Spleen (tissue), 11 donors: ENCODE results near the gene BUB3. TPM values are rescaled to one million over a fixed set of nuclear protein-coding genes. Genes with fewer than 3 reads are reported as not detected.

Source experiments
- DNase-seq: peaks from one replicate; pipeline ENCODE4 v3.0.0-alpha.2; 2020
- H3K27ac ChIP-seq, 8 donors: fragments of 200-600 bp; sonication (generic) in 7 of 8; 1 replicate in 4 of 8; 2 replicates in 4 of 8; pipeline versions ENCODE4 v1.5.0 to v1.8.0; 2016 to 2021; ENCODE audit warnings: inconsistent platforms in 4 of 8, mild to moderate bottlenecking in 4 of 8, moderate library complexity in 1 of 8
- H3K27me3 ChIP-seq, 7 donors: fragments of 200-600 bp; sonication (generic) in 6 of 7; replicated peaks in 1 of 7; 1 replicate in 4 of 7; 2 replicates in 3 of 7; pipeline versions ENCODE4 v1.5.0 to v1.8.0; 2016 to 2021; ENCODE audit warnings: inconsistent platforms in 3 of 7, mild to moderate bottlenecking in 1 of 7
- H3K36me3 ChIP-seq, 6 donors: fragments of 200-600 bp; sonication (generic) in 5 of 6; 1 replicate in 4 of 6; 2 replicates in 2 of 6; pipeline versions ENCODE4 v1.5.0 to v1.8.0; 2016 to 2021; ENCODE audit warnings: inconsistent platforms in 2 of 6
- H3K4me1 ChIP-seq, 6 donors: fragments of 200-600 bp; sonication (generic) in 5 of 6; 1 replicate in 3 of 6; 2 replicates in 3 of 6; pipeline versions ENCODE4 v1.5.0 to v1.8.0; 2016 to 2021; ENCODE audit warnings: inconsistent platforms in 3 of 6
- H3K4me3 ChIP-seq, 8 donors: fragments of 200-600 bp; sonication (generic) in 7 of 8; 1 replicate in 4 of 8; 2 replicates in 4 of 8; pipeline versions ENCODE4 v1.5.0 to v1.8.0; 2016 to 2021; ENCODE audit warnings: inconsistent platforms in 4 of 8, mild to moderate bottlenecking in 4 of 8, moderate library complexity in 2 of 8
- H3K9me3 ChIP-seq, 8 donors: fragments of 200-600 bp; sonication (generic) in 7 of 8; 1 replicate in 4 of 8; 2 replicates in 4 of 8; pipeline versions ENCODE4 v1.5.0 to v1.8.0; 2016 to 2021; ENCODE audit warnings: inconsistent platforms in 4 of 8
- CTCF ChIP-seq, 11 experiments: fragments of 200-600 bp in 7 of 11; fragments of 450-650 bp in 4 of 11; sonication (generic) in 4 of 11; IDR thresholded peaks in 8 of 11; conservative IDR thresholded peaks in 3 of 11; 1 replicate in 7 of 11; 2 replicates in 4 of 11; pipeline versions ENCODE4 v1.4.0 to v1.8.0; 2016 to 2021; ENCODE audit warnings: antibody characterized with exemption in 11 of 11, inconsistent platforms in 4 of 11, mild to moderate bottlenecking in 1 of 11
- POLR2A ChIP-seq, 3 donors: fragments of 450-650 bp; IDR thresholded peaks; one replicate each; pipeline ENCODE4 v1.5.1; 2017; ENCODE audit warnings: antibody characterized with exemption in 3 of 3, mild to moderate bottlenecking in 1 of 3
- POLR2AphosphoS5 ChIP-seq, 3 donors: sonication (generic); formaldehyde crosslinking; IDR thresholded peaks; one replicate each; pipeline ENCODE4 v1.5.1; 2017; ENCODE audit warnings: antibody characterized with exemption in 3 of 3
- WGBS, 5 donors: extraction: QIAGEN DNeasy Blood & Tissue Kit in 3 of 5; methylation state at CpG; one replicate each; pipeline versions ENCODE4 v1.1.5 to v1.1.7; 2013 to 2018; 5-methylcytosine and 5-hydroxymethylcytosine counted together
- intact Hi-C: fragments of 100-400 bp; cut with DNase I; formaldehyde crosslinking; loops from one replicate; pipeline ENCODE4 v1.15.0; 2023; ENCODE audit warnings: low total_unique reads
- polyA plus RNA-seq, 3 donors: library from polyadenylated mRNA; stranded (reverse); fragments of 200-250 nt; gene quantifications; one replicate each; pipeline ENCODE4 v1.2.1, GENCODE V29; 2013
- total RNA-seq, 7 donors: library from RNA; depleted of rRNA in 3 of 7; stranded (reverse); fragments of >200 nt in 3 of 7; fragmentation: NEBNext Ultra II Directional in 4 of 7; extraction: Animal tissue kit (Norgen Biotek cat#: 25700) in 4 of 7; gene quantifications; one replicate each; pipeline versions ENCODE4 v1.1.0 to v1.2.1, GENCODE V29; 2016 to 2021
- donor health status: healthy with polysubstance abuse.
- donor health status: DM: no; HTN: no; CAD: no; lungs with moderate emphysema.
- donor health status: DM: no; HTN: no; CAD: no.
- donor health status: Bipolar disorder and iron deficiency.
- donor health status: healthy.
- donor health status: DM: no; HTN: no; CAD: no.
- donor health status: DM: yes; HTN: yes; CAD: no.

Gene BUB3
- total and polyA plus RNA-seq, 10 donors: 33.7 to 193 (median 98.4) TPM

- Histone ChIP-seq H3K36me3 (peaks cover 0 to 52% (median 9%) of the 10 kb centered on the region in 6 donors), H3K9me3 (peaks cover 2 to 48% (median 38%) of the 10 kb centered on the region in 8 donors), H3K27me3 (no peaks in the 10 kb centered on the region), H3K4me3 (no peak overlapping the region), H3K4me1 (no peaks in the 10 kb centered on the region), H3K27ac (no peak overlapping the region)
- TF ChIP-seq CTCF (IDR thresholded peaks at IDR 0.05 in 8 of 11, conservative IDR thresholded peaks at IDR 0.05 in 3 of 11) (no peak), POLR2AphosphoS5 (IDR thresholded peaks at IDR 0.05) (no peak), POLR2A (IDR thresholded peaks at IDR 0.05) (no peak)
- WGBS, 5 donors: 94 to 100% (median 98%) methylated on average over 2 of the region's 2 CpGs
- intact Hi-C loops: no loop called here
- no peak for DNase-seq
These were observed 29.5 kb downstream of the BUB3 start for GRCh38 chr10:123183724-123184123.

GRCh38 chr10:123187781-123188180 is 33.6 kb downstream of the BUB3 start:
- Histone ChIP-seq H3K4me3 (no peak overlapping the region), H3K36me3 (peaks cover 0 to 88% (median 11%) of the 10 kb centered on the region in 6 donors)
- 96 to 99% (median 98%) methylated on average over 5 of the region's 5 CpGs for WGBS, 5 donors

GRCh38 chr10:123191886-123192285 is 37.7 kb downstream of the BUB3 start:
- Histone ChIP-seq H3K9me3 (no peaks in the 10 kb centered on the region), H3K4me3 (no peak overlapping the region), H3K27ac (no peak overlapping the region), H3K27me3 (no peaks in the 10 kb centered on the region), H3K36me3 (peaks cover 0 to 64% (median 1%) of the 10 kb centered on the region in 6 donors), H3K4me1 (no peaks in the 10 kb centered on the region)
- WGBS, 5 donors: 91 to 95% (median 93%) methylated on average over 8 of the region's 8 CpGs
- intact Hi-C loops: no loop called here
- DNase-seq: no peak
- no peak for TF ChIP-seq POLR2AphosphoS5 (IDR thresholded peaks at IDR 0.05)
- no peak for TF ChIP-seq POLR2A (IDR thresholded peaks at IDR 0.05)
- TF ChIP-seq CTCF (IDR thresholded peaks at IDR 0.05 in 8 of 11, conservative IDR thresholded peaks at IDR 0.05 in 3 of 11): no peak

More at GRCh38 chr10:123187781-123188180, 33.6 kb downstream of the BUB3 start:
- no peaks in the 10 kb centered on the region for H3K27me3 ChIP-seq
- no peak overlapping the region for H3K27ac ChIP-seq
- TF ChIP-seq POLR2AphosphoS5 (IDR thresholded peaks at IDR 0.05) (no peak), CTCF (IDR thresholded peaks at IDR 0.05 in 8 of 11, conservative IDR thresholded peaks at IDR 0.05 in 3 of 11) (no peak), POLR2A (IDR thresholded peaks at IDR 0.05) (no peak)
- intact Hi-C loops: no loop called here
- peaks cover 2 to 36% (median 31%) of the 10 kb centered on the region in 8 donors for H3K9me3 ChIP-seq
- no peak for DNase-seq
- H3K4me1 ChIP-seq: no peaks in the 10 kb centered on the region

- WGBS, 5 donors: 95 to 97% (median 97%) methylated on average over 9 of the region's 9 CpGs
- H3K4me1 ChIP-seq: no peaks in the 10 kb centered on the region
- no peak overlapping the region for H3K4me3 ChIP-seq
- no peak for DNase-seq
- no peaks in the 10 kb centered on the region for H3K9me3 ChIP-seq
- TF ChIP-seq POLR2A (IDR thresholded peaks at IDR 0.05) (no peak), CTCF (IDR thresholded peaks at IDR 0.05 in 8 of 11, conservative IDR thresholded peaks at IDR 0.05 in 3 of 11) (no peak), POLR2AphosphoS5 (IDR thresholded peaks at IDR 0.05) (no peak)
- intact Hi-C loops: no loop called here
- H3K27ac ChIP-seq: no peak overlapping the region
- H3K27me3 ChIP-seq: no peaks in the 10 kb centered on the region
- H3K36me3 ChIP-seq: peaks cover 0 to 54% (median 1%) of the 10 kb centered on the region in 6 donors
These were observed 39.9 kb downstream of the BUB3 start for GRCh38 chr10:123194056-123194455.
